ENCODE data around the gene ZNF296. TPM values are rescaled to one million over a fixed set of nuclear protein-coding genes. Genes with fewer than 3 reads are reported as not detected.
"Not testable (repeated sequence)": the region's sequence is repeated elsewhere in the genome, so short reads cannot be mapped to it uniquely, and the experiment has no call there.

Gene ZNF296
- total and polyA plus RNA-seq, 5 donors from 2014 or later: 1.8 to 3.0 (median 2.1) TPM

GRCh38 chr19:45112111-45112827 is 36.0 kb upstream of the ZNF296 start:
- no peak overlapping the region for H3K4me3 ChIP-seq (ENCODE audit: low read depth, low read length)
- no peak overlapping the region for H3K27ac ChIP-seq (ENCODE audit: insufficient read depth, low read length, poor library complexity, severe bottlenecking)
- DNase-seq (no peak), ATAC-seq (ENCODE audit: low read depth in 2 of 2) (no peak)
- H3K9me3 ChIP-seq (ENCODE audit: control insufficient read depth in 2 of 2, low read length in 2 of 2): no peaks in the 10 kb centered on the region
- Mint-ChIP-seq H3K4me1 (peaks cover 0 to 35% (median 28%) of the 10 kb centered on the region in 4 donors), H3K36me3 (no peaks in the 10 kb centered on the region), H3K27me3 (no peaks in the 10 kb centered on the region), H3K4me3 (no peak overlapping the region), H3K9me3 (no peaks in the 10 kb centered on the region), H3K27ac (peak overlapping the region in 1 of 3 donors; percentile 35)
- no peaks in the 10 kb centered on the region for H3K36me3 ChIP-seq (ENCODE audit: control insufficient read depth, insufficient read depth, low read length)
- H3K27me3 ChIP-seq (ENCODE audit: control insufficient read depth, insufficient read depth, low read length): no peaks in the 10 kb centered on the region
- H3K4me1 ChIP-seq (ENCODE audit: control insufficient read depth, insufficient read depth, low read length, poor library complexity, severe bottlenecking): peaks cover 17% of the 10 kb centered on the region

GRCh38 chr19:45110851-45111266 is 34.6 kb upstream of the ZNF296 start:
- Histone ChIP-seq H3K36me3 (ENCODE audit: control insufficient read depth, insufficient read depth, low read length) (no peaks in the 10 kb centered on the region), H3K27me3 (ENCODE audit: control insufficient read depth, insufficient read depth, low read length) (no peaks in the 10 kb centered on the region), H3K27ac (ENCODE audit: insufficient read depth, low read length, poor library complexity, severe bottlenecking) (no peak overlapping the region), H3K9me3 (ENCODE audit: control insufficient read depth in 2 of 2, low read length in 2 of 2) (no peaks in the 10 kb centered on the region), H3K4me1 (ENCODE audit: control insufficient read depth, insufficient read depth, low read length, poor library complexity, severe bottlenecking) (peaks cover 6% of the 10 kb centered on the region), H3K4me3 (ENCODE audit: low read depth, low read length) (no peak overlapping the region)
- no peaks in the 10 kb centered on the region for H3K36me3 Mint-ChIP-seq
- H3K4me1 Mint-ChIP-seq: peaks cover 0 to 28% (median 20%) of the 10 kb centered on the region in 4 donors
- no peak overlapping the region for H3K4me3 Mint-ChIP-seq
- no peaks in the 10 kb centered on the region for H3K27me3 Mint-ChIP-seq
- H3K9me3 Mint-ChIP-seq: no peaks in the 10 kb centered on the region
- ATAC-seq (ENCODE audit: low read depth in 2 of 2) (no peak), DNase-seq (no peak)
- H3K27ac Mint-ChIP-seq: no peak overlapping the region

- H3K36me3 Mint-ChIP-seq: no peaks in the 10 kb centered on the region
- H3K36me3 ChIP-seq (ENCODE audit: control insufficient read depth, insufficient read depth, low read length): no peaks in the 10 kb centered on the region
- no peak overlapping the region for H3K27ac Mint-ChIP-seq
- H3K4me3 ChIP-seq (ENCODE audit: low read depth, low read length): no peak overlapping the region
- no peaks in the 10 kb centered on the region for H3K9me3 ChIP-seq (ENCODE audit: control insufficient read depth in 2 of 2, low read length in 2 of 2)
- H3K4me3 Mint-ChIP-seq: no peak overlapping the region
- H3K4me1 Mint-ChIP-seq: peaks cover 8 to 49% (median 34%) of the 10 kb centered on the region in 4 donors
- H3K9me3 Mint-ChIP-seq: peaks cover 0 to 2% (median 0%) of the 10 kb centered on the region in 7 donors
- peaks cover 27% of the 10 kb centered on the region for H3K4me1 ChIP-seq (ENCODE audit: control insufficient read depth, insufficient read depth, low read length, poor library complexity, severe bottlenecking)
- H3K27me3 Mint-ChIP-seq: no peaks in the 10 kb centered on the region
- H3K27me3 ChIP-seq (ENCODE audit: control insufficient read depth, insufficient read depth, low read length): no peaks in the 10 kb centered on the region
- ATAC-seq (ENCODE audit: low read depth in 2 of 2) (no peak), DNase-seq (no peak)
- no peak overlapping the region for H3K27ac ChIP-seq (ENCODE audit: insufficient read depth, low read length, poor library complexity, severe bottlenecking)
These were observed 31.4 kb upstream of the ZNF296 start for GRCh38 chr19:45107621-45108150.

GRCh38 chr19:45106363-45106762 is 30.1 kb upstream of the ZNF296 start:
- ATAC-seq (ENCODE audit: low read depth in 2 of 2); H3K4me3 ChIP-seq (ENCODE audit: low read depth, low read length); H3K9me3 ChIP-seq (ENCODE audit: control insufficient read depth in 2 of 2, low read length in 2 of 2); H3K27me3 ChIP-seq (ENCODE audit: control insufficient read depth, insufficient read depth, low read length); H3K36me3 Mint-ChIP-seq; H3K9me3 Mint-ChIP-seq; DNase-seq; H3K4me3 Mint-ChIP-seq; H3K27ac ChIP-seq (ENCODE audit: insufficient read depth, low read length, poor library complexity, severe bottlenecking); H3K27me3 Mint-ChIP-seq; H3K36me3 ChIP-seq (ENCODE audit: control insufficient read depth, insufficient read depth, low read length): not testable (repeated sequence)
- Mint-ChIP-seq H3K4me1 (peaks cover 8 to 56% (median 31%) of the 10 kb centered on the region in 4 donors), H3K27ac (peak overlapping the region in 1 of 3 donors; percentile 69)
- H3K4me1 ChIP-seq (ENCODE audit: control insufficient read depth, insufficient read depth, low read length, poor library complexity, severe bottlenecking): peaks cover 32% of the 10 kb centered on the region

- peak; percentile 8 to 26 for ATAC-seq (ENCODE audit: low read depth in 2 of 2)
- peak in 2 of 3 donors; percentile 25 to 57 for DNase-seq
- Mint-ChIP-seq H3K9me3 (peaks cover 0 to 2% (median 0%) of the 10 kb centered on the region in 7 donors), H3K4me1 (peaks cover 8 to 61% (median 34%) of the 10 kb centered on the region in 4 donors), H3K4me3 (peak overlapping the region; percentile 8 to 83 (median 60)), H3K27ac (peak overlapping the region in 2 of 3 donors; percentile 89 to 90), H3K36me3 (no peaks in the 10 kb centered on the region), H3K27me3 (no peaks in the 10 kb centered on the region)
- H3K4me3 ChIP-seq (ENCODE audit: low read depth, low read length): peak overlapping the region; percentile 7
- no peaks in the 10 kb centered on the region for H3K27me3 ChIP-seq (ENCODE audit: control insufficient read depth, insufficient read depth, low read length)
- H3K27ac ChIP-seq (ENCODE audit: insufficient read depth, low read length, poor library complexity, severe bottlenecking): peak overlapping the region; percentile 41
- peaks cover 32% of the 10 kb centered on the region for H3K4me1 ChIP-seq (ENCODE audit: control insufficient read depth, insufficient read depth, low read length, poor library complexity, severe bottlenecking)
- no peaks in the 10 kb centered on the region for H3K9me3 ChIP-seq (ENCODE audit: control insufficient read depth in 2 of 2, low read length in 2 of 2)
- H3K36me3 ChIP-seq (ENCODE audit: control insufficient read depth, insufficient read depth, low read length): no peaks in the 10 kb centered on the region
These were observed 28.5 kb upstream of the ZNF296 start for GRCh38 chr19:45104658-45105349.

GRCh38 chr19:45103508-45104319 is 27.4 kb upstream of the ZNF296 start:
- H3K4me1 ChIP-seq (ENCODE audit: control insufficient read depth, insufficient read depth, low read length, poor library complexity, severe bottlenecking): peaks cover 32% of the 10 kb centered on the region
- DNase-seq: no peak
- H3K27ac ChIP-seq (ENCODE audit: insufficient read depth, low read length, poor library complexity, severe bottlenecking): peak overlapping the region; percentile 61

GRCh38 chr19:45103156-45103507 is 26.9 kb upstream of the ZNF296 start:
- H3K36me3 Mint-ChIP-seq: no peaks in the 10 kb centered on the region
- Histone ChIP-seq H3K27ac (ENCODE audit: insufficient read depth, low read length, poor library complexity, severe bottlenecking) (peak overlapping the region; percentile 61), H3K27me3 (ENCODE audit: control insufficient read depth, insufficient read depth, low read length) (no peaks in the 10 kb centered on the region), H3K36me3 (ENCODE audit: control insufficient read depth, insufficient read depth, low read length) (no peaks in the 10 kb centered on the region), H3K9me3 (ENCODE audit: control insufficient read depth in 2 of 2, low read length in 2 of 2) (no peaks in the 10 kb centered on the region), H3K4me3 (ENCODE audit: low read depth, low read length) (peak overlapping the region; percentile 19), H3K4me1 (ENCODE audit: control insufficient read depth, insufficient read depth, low read length, poor library complexity, severe bottlenecking) (peaks cover 32% of the 10 kb centered on the region)
- H3K9me3 Mint-ChIP-seq: peaks cover 0 to 2% (median 0%) of the 10 kb centered on the region in 7 donors
- DNase-seq (peak in 2 of 3 donors; percentile 59 to 76), ATAC-seq (ENCODE audit: low read depth in 2 of 2) (peak; percentile 73 to 91)
- peaks cover 8 to 75% (median 39%) of the 10 kb centered on the region in 4 donors for H3K4me1 Mint-ChIP-seq
- H3K27me3 Mint-ChIP-seq: no peaks in the 10 kb centered on the region
- peak overlapping the region; percentile 56 to 89 (median 85) for H3K27ac Mint-ChIP-seq
- H3K4me3 Mint-ChIP-seq: peak overlapping the region; percentile 67 to 83 (median 76)

More at GRCh38 chr19:45103508-45104319, 27.4 kb upstream of the ZNF296 start:
- Mint-ChIP-seq H3K4me3 (peak overlapping the region; percentile 21 to 83 (median 72)), H3K9me3 (peaks cover 0 to 2% (median 0%) of the 10 kb centered on the region in 7 donors), H3K36me3 (no peaks in the 10 kb centered on the region), H3K27ac (peak overlapping the region; percentile 56 to 90 (median 89)), H3K4me1 (peaks cover 8 to 69% (median 35%) of the 10 kb centered on the region in 4 donors), H3K27me3 (no peaks in the 10 kb centered on the region)
- Histone ChIP-seq H3K36me3 (ENCODE audit: control insufficient read depth, insufficient read depth, low read length) (no peaks in the 10 kb centered on the region), H3K27me3 (ENCODE audit: control insufficient read depth, insufficient read depth, low read length) (no peaks in the 10 kb centered on the region), H3K4me3 (ENCODE audit: low read depth, low read length) (peak overlapping the region; percentile 19), H3K9me3 (ENCODE audit: control insufficient read depth in 2 of 2, low read length in 2 of 2) (no peaks in the 10 kb centered on the region)
- peak in 1 of 2 donors; percentile 32 for ATAC-seq (ENCODE audit: low read depth in 2 of 2)

Measured in CD4-positive, CD25-positive, alpha-beta regulatory T cell (primary cell).